ENCODE results near the gene CATSPER3. TPM values are rescaled to one million over a fixed set of nuclear protein-coding genes. Genes with fewer than 3 reads are reported as not detected.

The CATSPER3 gene
- total RNA-seq, 2 donors from 2014 or later, result 3.2 TPM; not detected in 1

DNA sequence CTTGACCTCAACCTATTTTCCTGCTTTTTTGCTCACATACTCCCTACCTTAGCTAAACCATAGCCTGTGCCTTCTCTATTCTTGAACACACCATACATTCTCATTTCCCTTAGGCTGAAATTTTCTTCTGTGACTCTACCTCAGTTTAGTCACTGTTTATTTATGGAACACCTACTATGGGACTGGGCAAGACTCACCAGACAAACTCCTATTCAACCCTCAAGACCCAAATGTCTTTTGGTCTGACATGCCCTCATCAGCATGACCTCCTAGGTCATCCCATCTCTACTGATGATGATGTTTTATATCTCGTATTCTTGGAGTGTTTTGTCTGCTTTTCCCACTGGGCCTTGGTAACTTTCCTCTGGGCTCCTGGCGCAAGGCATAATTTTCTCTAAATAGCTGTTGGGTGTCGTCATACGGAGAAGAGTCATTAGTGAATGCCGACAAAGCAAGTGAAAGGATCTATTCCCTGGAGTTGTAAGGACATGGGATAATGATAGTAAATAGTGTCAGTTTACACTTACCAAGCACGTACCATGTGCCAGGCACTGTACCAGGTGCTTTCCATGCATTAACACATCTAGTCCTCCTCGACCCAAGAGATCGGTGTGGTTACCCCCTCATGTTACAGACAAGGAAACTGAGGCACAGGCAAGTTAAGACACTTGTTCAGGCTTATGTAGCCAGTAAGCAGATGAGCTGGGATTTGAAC, 88.8 kb downstream of the CATSPER3 start:
- WGBS, result 92% methylated on average over 8 of the region's 8 CpGs
- Histone ChIP-seq H3K27ac (no peak overlapping the region), H3K4me1 (replicated peaks) (no peaks in the 10 kb centered on the region), H3K27me3 (replicated peaks; ENCODE audit: insufficient read depth) (peaks cover 8% of the 10 kb centered on the region), H3K4me3 (no peak overlapping the region), H3K9me3 (no peaks in the 10 kb centered on the region), H3K36me3 (no peaks in the 10 kb centered on the region)
- DNase-seq (ENCODE audit: low spot score), result no peak
- intact Hi-C loops (cut with DNase I), result no loop called here
- no peak for TF ChIP-seq POLR2AphosphoS5 (IDR thresholded peaks at IDR 0.05)
- TF ChIP-seq POLR2A (IDR thresholded peaks at IDR 0.05), result no peak
- TF ChIP-seq, protein P1, sequence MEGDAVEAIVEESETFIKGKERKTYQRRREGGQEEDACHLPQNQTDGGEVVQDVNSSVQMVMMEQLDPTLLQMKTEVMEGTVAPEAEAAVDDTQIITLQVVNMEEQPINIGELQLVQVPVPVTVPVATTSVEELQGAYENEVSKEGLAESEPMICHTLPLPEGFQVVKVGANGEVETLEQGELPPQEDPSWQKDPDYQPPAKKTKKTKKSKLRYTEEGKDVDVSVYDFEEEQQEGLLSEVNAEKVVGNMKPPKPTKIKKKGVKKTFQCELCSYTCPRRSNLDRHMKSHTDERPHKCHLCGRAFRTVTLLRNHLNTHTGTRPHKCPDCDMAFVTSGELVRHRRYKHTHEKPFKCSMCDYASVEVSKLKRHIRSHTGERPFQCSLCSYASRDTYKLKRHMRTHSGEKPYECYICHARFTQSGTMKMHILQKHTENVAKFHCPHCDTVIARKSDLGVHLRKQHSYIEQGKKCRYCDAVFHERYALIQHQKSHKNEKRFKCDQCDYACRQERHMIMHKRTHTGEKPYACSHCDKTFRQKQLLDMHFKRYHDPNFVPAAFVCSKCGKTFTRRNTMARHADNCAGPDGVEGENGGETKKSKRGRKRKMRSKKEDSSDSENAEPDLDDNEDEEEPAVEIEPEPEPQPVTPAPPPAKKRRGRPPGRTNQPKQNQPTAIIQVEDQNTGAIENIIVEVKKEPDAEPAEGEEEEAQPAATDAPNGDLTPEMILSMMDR (IDR thresholded peaks at IDR 0.05), result no peak

DNA sequence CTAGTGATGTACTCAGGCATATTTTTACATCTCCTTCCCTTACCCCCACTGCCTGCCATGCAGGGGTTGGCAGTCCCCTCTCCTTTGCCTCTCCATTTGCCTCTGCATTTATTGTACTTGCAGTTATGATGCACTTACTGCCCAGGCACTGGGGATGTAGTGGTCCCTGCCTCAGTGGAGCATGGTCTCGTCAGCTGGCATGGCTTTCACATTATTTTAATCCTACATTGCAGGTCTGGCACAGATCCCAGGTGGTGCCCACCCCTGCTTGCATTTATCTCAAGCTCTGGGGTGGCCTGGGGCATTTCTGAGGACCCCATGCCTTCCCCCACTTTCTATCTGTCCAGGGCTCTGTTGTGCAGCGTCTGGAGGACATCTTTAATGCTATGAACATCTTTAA, 89.5 kb downstream of the CATSPER3 start:
- no peak overlapping the region for H3K27ac ChIP-seq
- H3K27me3 ChIP-seq (replicated peaks; ENCODE audit: insufficient read depth), result peaks cover 8% of the 10 kb centered on the region
- TF ChIP-seq POLR2AphosphoS5 (IDR thresholded peaks at IDR 0.05) (no peak), POLR2A (IDR thresholded peaks at IDR 0.05) (no peak)
- TF ChIP-seq, protein P1 (IDR thresholded peaks at IDR 0.05), result no peak
- no peak overlapping the region for H3K4me3 ChIP-seq
- H3K36me3 ChIP-seq, result no peaks in the 10 kb centered on the region
- no peak for DNase-seq (ENCODE audit: low spot score)
- H3K9me3 ChIP-seq, result no peaks in the 10 kb centered on the region
- intact Hi-C loops (cut with DNase I), result no loop called here
- no peaks in the 10 kb centered on the region for H3K4me1 ChIP-seq (replicated peaks)
- 92% methylated on average over 2 of the region's 2 CpGs for WGBS

DNA sequence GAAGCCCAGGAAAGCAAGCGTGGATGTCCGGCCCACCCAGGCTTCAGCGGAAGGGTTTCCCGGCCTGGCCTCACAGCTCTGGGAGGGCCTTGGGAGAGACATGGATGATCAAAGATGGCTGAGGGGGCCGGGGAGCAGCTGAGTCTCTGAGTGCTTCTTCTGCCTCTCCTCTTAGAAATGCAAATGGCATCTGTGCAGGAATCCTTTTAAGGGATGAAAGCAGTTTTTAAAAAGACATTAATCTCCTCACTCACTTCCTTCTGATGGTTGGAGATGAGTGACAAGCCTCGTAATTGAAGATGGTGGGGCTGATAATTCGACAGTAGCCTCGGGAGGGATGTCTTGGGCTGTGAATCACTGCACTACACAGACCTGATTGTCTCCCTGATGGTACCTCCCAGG, 90.6 kb downstream of the CATSPER3 start:
- WGBS, result 72% methylated on average over 8 of the region's 8 CpGs
- H3K4me1 ChIP-seq (replicated peaks), result no peaks in the 10 kb centered on the region
- DNase-seq (ENCODE audit: low spot score), result no peak
- no peak overlapping the region for H3K27ac ChIP-seq
- TF ChIP-seq, protein P1 (IDR thresholded peaks at IDR 0.05), result no peak
- TF ChIP-seq POLR2AphosphoS5 (IDR thresholded peaks at IDR 0.05) (no peak), POLR2A (IDR thresholded peaks at IDR 0.05) (no peak)
- peaks cover 13% of the 10 kb centered on the region for H3K27me3 ChIP-seq (replicated peaks; ENCODE audit: insufficient read depth)
- intact Hi-C loops (cut with DNase I), result no loop called here
- H3K9me3 ChIP-seq, result no peaks in the 10 kb centered on the region
- no peaks in the 10 kb centered on the region for H3K36me3 ChIP-seq
- H3K4me3 ChIP-seq, result no peak overlapping the region

DNA sequence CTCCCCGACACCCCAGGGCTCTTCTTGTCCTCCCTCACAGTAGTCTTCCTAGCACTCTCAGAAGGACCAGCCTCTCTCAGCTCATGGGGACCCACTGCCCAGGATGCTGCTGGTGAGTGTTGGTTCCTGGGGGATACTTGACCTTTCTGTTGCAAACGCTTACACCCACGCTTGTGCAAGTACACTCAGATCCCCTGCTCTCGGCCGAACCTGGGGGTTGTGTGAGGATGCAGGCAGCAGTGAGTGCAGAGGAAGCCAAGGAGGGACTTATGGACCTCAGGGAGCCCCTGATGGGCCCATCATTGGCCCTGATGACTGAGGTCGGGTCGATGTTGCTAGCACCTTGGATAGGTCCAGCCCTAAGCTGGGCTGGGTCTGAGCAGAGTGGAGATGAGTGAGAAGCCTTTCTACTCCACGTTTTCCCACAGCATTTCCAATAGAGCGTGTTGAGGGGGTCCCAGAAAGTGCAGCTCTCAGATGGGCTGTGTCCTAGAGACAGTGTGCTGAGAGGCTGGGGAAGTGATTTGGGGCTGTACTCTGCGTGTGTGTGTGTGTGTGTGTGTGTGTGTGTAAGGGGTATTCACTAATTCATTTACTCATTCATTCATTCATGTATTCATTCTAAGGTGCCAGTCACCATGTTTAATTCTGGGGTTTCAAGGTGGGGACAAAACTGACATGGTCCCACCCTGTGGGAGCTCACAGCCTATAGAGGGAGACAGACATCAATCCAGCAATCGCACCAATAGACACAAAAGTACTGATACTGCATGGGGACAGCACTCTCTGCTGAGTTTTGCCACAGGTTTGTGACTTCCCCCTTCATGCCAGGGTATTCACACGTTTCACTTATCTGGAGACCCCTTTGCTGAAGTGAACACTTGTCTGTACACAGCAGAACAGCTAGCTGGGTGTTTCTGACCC, 91.6 kb downstream of the CATSPER3 start:
- no peak for DNase-seq (ENCODE audit: low spot score)
- H3K27ac ChIP-seq, result no peak overlapping the region
- intact Hi-C loops (cut with DNase I), result no loop called here
- no peaks in the 10 kb centered on the region for H3K4me1 ChIP-seq (replicated peaks)
- H3K27me3 ChIP-seq (replicated peaks; ENCODE audit: insufficient read depth), result peaks cover 20% of the 10 kb centered on the region
- no peaks in the 10 kb centered on the region for H3K9me3 ChIP-seq
- TF ChIP-seq, protein P1 (IDR thresholded peaks at IDR 0.05), result no peak
- no peak for TF ChIP-seq POLR2AphosphoS5 (IDR thresholded peaks at IDR 0.05)
- TF ChIP-seq POLR2A (IDR thresholded peaks at IDR 0.05), result no peak
- no peaks in the 10 kb centered on the region for H3K36me3 ChIP-seq
- 74% methylated on average over 12 of the region's 12 CpGs for WGBS
- no peak overlapping the region for H3K4me3 ChIP-seq
